GM12801 (cell line): ENCODE measurements around the gene CDY1B.
"Not testable (repeated sequence)": the region's sequence is repeated elsewhere in the genome, so short reads cannot be mapped to it uniquely, and the experiment has no call there.

ENCODE experiments used
- CTCF ChIP-seq: IDR thresholded peaks from one replicate; pipeline ENCODE4 v1.5.1; 2011; ENCODE audit warnings: control low read depth; ENCODE audit not compliant: insufficient read length; ENCODE audit errors: extremely low read depth

Gene CDY1B

GRCh38 chrY:24047919-24048318, at the start of gene CDY1B:
CDY1B (minus strand) TSS chrY:24048019; CDS start chrY:24047688, 331 bp downstream.
- TF ChIP-seq CTCF: not testable (repeated sequence)
